Measurements from ENCODE around the gene DIO2.

- TF ChIP-seq CTCF (conservative IDR thresholded peaks at IDR 0.05; ENCODE audit: low read length) (no peak), EZH2phosphoT487 (IDR thresholded peaks at IDR 0.05; ENCODE audit: borderline replicate concordance, low read depth, low read length) (no peak)
Measured at GRCh38 chr14:80186301-80186800, 25.0 kb downstream of the DIO2 start.

Measured in OCI-LY7 (cell line).